ENCODE data around the gene DTNBP1. TPM values are rescaled to one million over a fixed set of nuclear protein-coding genes. Genes with fewer than 3 reads are reported as not detected.
A peak's percentile ranks its signal among the peaks of the same experiment; 100 is the strongest.

Gene DTNBP1, protein sequence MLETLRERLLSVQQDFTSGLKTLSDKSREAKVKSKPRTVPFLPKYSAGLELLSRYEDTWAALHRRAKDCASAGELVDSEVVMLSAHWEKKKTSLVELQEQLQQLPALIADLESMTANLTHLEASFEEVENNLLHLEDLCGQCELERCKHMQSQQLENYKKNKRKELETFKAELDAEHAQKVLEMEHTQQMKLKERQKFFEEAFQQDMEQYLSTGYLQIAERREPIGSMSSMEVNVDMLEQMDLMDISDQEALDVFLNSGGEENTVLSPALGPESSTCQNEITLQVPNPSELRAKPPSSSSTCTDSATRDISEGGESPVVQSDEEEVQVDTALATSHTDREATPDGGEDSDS
- 10 to 100 TPM; 15.8 to 22.3 TPM for total RNA-seq
- long read RNA-seq, donor 1, transcript DTNBP1-202 (10 exons, 1,403 nt) = major isoform, 7 of 16 reads
- long read RNA-seq, donor 1, partial matches to known transcripts = 2 of 16 reads
- long read RNA-seq, donor 1, other reads (novel, unspliced or antisense) = 6 of 16 reads
- long read RNA-seq, donor 2, transcript DTNBP1-202 (10 exons, 1,403 nt) = major isoform, 22 of 33 reads
- long read RNA-seq, donor 2, partial matches to known transcripts = 1 of 33 reads
- long read RNA-seq, donor 2, other reads (novel, unspliced or antisense) = 4 of 33 reads

DNA sequence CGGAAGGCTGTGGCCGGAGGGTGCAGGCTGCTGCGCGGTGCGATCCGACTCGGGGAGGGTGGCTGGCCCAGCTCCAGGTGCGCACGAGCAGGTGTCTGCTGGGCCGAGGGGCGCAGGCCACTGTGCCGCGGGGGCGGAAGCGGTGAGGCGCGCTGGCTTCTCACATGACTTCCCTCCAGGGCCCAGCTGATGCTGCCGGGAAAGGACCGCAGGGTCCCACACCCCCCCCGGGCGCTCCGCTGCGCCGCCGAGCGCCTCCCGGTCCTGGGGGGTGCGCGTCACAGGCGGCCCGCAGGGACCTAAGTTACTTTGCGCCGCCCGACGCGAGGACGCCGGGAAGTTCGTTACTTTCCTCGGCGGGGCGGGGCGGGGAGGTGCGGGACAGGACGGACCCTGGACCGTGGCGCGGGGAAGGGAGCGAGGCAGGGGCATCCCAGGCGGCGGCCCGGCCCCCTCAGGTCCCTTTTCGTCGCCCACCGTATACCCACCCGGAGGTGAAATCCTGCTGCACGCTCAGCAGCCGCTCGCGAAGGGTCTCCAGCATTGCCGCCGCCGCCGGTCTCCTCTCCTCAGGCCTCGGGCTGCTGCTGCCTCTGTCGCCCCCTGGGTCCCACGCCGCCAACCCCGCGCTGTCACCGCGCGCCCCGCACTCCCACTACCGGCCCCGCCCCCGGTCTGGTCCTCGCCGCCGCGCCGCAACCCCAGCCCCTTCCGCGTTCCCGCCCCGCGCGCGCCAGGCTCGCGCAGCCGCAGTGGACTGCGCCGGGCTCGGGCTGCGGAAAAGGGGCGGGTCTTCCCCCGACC, at the start of gene DTNBP1:
Gene DTNBP1 (minus strand): TSS at position 703 of the 804 bp plus-strand sequence. CDS start 159 bp downstream, at position 544.
- peak; percentile 94 for DNase-seq (ENCODE audit: low spot score)
- intact Hi-C loops (cut with DNase I) = no loop called here

DNA sequence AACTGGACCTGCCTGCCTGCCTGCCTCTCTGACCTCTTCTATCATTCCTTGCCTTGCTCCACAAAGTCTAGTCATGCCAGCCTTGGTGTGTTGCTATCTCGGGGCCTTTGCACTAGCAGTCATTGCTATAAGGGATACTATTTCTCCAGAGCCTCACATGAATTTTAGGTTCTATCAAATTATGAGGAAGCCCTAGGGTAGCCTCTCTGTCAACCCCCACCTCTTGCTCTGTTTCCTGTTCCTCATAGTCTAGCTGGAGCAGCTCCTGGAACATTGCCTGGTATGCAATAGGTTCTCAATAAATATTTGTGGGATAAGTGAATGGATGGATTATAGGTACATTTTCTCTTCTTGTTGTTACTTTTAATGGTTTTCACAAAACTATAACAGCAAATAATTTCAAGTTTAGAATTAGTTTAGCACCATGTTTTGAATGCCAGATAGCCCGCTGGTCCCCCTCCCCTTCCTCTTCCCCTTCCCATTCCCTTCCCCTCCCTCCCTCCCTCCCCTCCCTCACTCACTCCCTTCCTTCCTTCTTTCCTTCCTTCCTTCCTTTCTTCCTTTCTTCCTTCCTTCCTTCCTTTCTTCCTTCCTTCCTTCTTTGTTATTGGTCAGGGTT, 46.9 kb upstream of the DTNBP1 start:
- intact Hi-C loops (cut with DNase I) = no loop called here
- DNase-seq (ENCODE audit: low spot score) = no peak

DNA sequence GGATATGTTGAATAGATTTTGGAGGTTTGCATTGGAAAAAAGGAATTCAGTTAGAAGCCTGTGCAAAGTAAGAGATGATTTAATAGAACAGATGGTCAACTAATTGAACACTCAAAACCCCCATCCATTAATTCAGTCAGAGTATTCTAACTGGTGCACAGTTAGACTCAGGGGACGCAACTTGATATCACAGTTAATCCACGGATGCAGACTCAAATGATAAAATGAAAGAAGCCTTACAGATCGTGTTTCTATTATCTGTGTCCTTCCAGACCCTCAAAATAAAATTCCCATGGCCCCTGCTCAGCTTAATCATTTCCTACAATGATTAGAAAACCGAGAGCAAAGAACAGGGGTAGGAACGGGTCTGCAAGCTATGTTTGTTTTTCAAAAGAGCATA, 45.4 kb upstream of the DTNBP1 start:
- intact Hi-C loops (cut with DNase I) = no loop called here
- no peak for DNase-seq (ENCODE audit: low spot score)

DNA sequence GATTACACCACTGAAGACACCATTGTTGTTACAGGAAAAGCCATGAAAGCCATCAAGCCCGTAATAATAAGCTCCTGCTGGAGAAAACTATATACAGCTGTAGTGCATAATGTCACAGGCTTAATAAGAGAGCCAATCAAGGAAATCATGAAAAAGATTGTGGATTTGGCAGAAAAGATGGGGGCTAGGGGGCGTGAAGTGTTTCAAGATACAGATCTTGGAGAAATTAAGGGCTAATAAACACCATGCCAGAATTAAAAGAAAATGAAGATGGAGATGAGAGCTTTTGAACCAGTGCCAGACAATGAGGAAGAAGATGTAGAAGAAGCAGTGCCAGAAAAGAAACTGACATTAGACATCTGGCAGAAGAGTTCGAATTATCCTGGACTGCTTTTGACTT, 43.2 kb upstream of the DTNBP1 start:
- intact Hi-C loops (cut with DNase I) = no loop called here
- DNase-seq (ENCODE audit: low spot score) = no peak

DNA sequence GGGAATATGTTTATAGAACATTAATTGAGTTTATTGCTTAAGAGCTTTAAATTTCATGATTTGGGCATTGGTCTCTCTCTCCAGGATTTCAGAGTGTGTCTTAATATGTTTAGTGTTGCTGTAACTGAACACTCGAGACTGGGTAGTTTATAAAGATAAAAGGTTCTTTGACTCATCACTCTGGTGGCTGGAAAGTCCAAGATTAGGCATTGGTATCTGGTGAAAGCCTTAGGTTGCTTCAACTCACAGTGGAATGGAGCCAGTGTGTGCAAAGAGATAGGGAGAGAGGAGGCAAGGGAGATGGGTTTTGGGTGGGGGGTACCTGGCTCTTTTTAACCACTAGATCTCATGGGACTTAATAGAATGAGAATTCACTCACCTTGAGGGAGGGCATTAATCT, 35.6 kb upstream of the DTNBP1 start:
- intact Hi-C loops (cut with DNase I) = loop anchor here in 1 of 2 donors (10.0 kb wide), 1 partner anchor 486 kb away; no protein-coding TSS in a partner anchor
- DNase-seq (ENCODE audit: low spot score) = no peak

DNA sequence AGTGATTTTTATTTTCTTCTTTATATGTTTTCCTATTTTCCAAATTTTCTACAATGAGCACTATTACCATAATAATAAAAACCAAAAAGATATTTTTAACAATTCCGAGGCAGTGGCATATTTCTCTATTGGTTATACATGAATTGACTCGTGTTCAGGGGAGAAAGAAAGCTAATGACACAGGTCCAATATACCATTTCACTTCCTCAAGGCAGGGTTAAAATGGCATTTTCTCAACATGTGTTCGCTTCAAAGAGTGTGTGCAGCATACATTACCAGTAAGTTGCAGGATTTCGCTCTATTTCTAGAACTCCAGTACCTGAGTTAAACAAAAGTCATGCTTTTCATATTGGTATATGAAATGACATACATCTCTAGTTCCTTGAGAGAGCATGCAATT, 35.1 kb upstream of the DTNBP1 start:
- intact Hi-C loops (cut with DNase I) = loop anchor here in 1 of 2 donors (10.0 kb wide), 1 partner anchor 487 kb away; no protein-coding TSS in a partner anchor
- DNase-seq (ENCODE audit: low spot score) = no peak

DNA sequence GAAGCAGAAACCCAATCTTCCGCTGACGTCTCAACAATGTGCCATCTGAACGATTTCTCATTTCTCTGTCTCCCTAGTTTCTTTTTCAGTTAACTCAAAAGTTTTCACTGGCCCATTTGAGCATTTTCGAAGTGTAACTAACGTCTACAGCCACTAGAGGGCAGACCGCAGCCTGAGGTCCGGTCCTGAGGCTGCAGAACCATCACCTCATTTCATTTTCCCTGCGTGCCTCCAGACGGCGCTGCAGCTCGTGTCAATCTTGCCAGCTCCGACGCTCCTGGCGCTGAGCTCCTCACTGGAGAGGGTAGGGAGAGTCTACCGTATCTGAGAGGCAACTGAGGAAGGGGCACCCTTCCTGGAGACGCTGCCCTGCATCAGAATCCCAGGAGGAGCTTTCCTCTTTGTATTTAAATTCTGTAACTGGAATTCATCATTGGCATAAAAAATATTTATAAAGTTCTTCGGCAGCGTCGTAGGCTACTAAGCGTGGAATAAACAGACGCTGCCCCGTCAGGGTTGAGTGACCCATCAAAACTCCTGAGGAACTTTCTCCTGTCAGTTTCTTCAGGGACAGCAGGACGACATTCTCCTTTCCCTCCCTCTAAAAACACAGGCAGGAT, 28.5 kb upstream of the DTNBP1 start:
- peak; percentile 94 for DNase-seq (ENCODE audit: low spot score)
- intact Hi-C loops (cut with DNase I) = loop anchor here (5.0 to 10.0 kb wide), 4 partner anchors 441 to 516 kb away; no protein-coding TSS in a partner anchor

DNA sequence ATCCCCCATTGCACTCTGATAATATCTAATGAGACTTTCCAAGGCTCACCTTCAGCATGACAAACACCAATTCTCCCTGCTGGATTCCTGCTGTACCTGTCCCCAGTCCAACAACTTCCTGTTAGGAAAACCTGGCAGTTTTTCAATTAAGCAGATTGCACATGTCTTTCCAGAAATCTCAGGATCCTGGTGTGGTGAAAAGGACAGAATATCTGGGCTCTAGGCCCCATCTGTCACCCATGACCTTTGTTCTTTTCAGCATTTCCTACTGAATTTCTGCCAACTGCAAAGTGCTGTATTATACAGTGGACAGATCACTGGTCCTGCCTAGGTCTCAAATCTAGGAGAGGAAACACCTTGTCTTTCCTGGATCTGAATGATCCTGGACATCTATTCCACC, 27.7 kb upstream of the DTNBP1 start:
- no peak for DNase-seq (ENCODE audit: low spot score)
- intact Hi-C loops (cut with DNase I) = loop anchor here (5.0 to 10.0 kb wide), 4 partner anchors 442 to 517 kb away; no protein-coding TSS in a partner anchor

DNA sequence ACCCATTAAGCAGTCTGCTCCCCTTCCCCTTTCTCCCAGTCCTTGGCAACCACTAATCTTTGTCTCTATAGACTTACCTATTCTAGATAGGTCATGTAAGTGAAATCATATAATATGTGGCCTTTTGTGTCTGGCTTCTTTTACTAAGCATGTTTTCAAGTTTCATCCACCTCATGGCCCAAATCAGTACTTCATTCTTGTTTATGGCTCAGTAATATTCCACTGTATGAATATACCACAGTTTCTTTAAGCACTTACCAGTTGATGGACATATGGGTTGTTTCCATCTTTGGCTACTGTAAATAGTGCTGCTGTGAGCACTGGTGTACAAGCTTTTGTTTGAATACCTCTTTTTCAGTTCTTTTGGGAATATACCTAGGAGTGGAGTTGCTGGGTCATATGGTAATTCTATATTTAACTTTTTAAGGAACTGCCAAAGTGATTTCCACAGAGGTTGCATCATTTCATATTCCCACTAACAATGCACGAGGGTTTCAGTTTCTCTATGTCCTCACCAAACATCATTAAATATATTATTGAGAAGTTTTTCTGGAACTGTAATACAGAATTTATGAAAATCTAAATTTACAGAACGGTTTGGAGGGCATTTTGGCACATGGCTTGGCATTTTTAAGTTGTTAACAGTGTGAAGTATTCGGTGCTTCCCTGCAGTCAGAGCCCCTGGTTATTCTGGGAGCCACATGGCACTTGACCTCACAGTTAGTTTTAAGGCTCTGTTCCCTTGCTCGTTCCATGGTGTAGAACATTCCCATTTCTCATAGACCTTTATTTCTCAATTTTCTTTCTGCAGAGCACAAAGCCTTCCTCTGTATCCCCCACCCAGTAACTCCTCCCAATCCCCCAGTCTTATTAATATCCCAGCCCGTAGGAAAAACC, 27.0 kb upstream of the DTNBP1 start:
- intact Hi-C loops (cut with DNase I) = loop anchor here (5.0 to 10.0 kb wide), 4 partner anchors 442 to 517 kb away; no protein-coding TSS in a partner anchor
- DNase-seq (ENCODE audit: low spot score) = no peak

DNA sequence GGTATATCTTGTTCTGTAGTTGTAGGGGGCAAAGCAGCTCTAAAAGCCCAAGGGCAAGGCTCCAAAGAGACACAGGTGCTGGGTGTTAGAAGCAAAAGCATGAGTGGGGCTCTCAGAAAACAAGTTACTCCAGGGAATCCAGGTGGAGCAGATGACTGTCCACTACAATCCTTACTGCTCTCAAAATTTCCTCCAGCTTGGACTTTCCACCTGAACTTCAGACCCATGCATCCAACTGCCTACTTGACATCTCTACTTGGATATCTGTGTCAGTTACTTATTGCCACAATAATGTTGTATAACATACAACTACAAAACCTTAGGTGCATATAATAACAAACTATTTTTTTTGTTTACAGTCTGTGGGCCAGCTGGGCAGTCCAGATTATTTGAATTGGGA, 22.8 kb upstream of the DTNBP1 start:
- DNase-seq (ENCODE audit: low spot score) = no peak
- intact Hi-C loops (cut with DNase I) = no loop called here

DNA sequence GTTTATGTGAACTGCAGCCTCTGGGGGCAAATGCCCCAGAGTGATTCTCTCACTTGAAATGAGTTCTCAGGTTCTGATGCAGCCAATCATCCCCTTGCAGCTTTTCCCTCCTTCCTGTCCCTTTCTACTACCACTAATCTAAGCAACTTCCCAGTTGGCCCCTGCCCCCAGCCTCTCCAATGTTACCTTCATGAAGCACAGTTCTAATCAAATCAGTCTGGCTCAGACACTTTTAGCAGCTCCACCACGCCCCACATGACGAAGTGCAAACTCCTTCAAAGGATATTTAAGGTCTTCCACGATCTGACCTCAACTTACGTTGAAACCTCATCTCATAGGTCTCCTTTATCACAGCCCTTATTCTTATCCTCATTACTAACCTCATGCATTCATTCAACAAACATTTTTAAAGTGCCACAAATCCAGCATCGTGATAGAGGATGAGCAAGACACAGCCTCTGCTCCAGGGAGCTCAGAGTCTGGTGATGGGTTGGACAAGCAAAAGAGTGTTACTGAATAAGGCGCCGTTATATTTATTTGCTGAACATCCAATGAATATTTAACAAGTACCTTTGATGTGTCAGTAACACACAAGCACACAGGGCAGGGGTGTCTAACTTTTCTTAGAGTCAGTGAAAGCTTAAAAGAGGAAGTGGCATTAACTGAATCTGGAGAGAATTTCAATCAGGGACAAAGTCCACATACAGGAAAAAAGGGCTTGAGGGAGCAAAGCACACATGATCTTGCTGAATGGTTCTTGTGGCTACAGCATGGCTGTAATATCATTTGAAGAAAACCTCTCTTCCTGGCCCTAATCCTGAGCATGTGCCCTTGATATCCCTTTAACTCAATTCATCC, 20.4 kb upstream of the DTNBP1 start:
- DNase-seq (ENCODE audit: low spot score) = no peak
- intact Hi-C loops (cut with DNase I) = no loop called here

DNA sequence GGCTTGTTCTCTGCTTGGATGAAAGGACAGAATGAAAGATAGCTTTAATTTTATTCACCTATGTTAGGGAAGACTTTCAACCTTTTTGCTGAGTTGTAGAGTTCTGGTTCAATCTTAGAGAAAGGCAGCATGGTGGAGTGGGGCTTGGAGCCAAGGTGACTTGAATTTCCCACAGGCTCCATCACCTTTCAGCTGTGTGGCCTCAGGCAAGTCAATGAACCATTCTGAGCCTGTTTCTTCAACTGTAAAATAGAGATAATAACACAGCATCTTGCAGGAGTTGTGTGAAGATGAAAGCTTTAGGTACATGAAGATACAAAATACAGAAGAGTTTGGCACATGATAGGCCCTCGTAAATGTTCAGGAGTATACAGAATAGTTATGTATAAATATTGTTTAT, 19.1 kb upstream of the DTNBP1 start:
- no peak for DNase-seq (ENCODE audit: low spot score)
- intact Hi-C loops (cut with DNase I) = no loop called here

DNA sequence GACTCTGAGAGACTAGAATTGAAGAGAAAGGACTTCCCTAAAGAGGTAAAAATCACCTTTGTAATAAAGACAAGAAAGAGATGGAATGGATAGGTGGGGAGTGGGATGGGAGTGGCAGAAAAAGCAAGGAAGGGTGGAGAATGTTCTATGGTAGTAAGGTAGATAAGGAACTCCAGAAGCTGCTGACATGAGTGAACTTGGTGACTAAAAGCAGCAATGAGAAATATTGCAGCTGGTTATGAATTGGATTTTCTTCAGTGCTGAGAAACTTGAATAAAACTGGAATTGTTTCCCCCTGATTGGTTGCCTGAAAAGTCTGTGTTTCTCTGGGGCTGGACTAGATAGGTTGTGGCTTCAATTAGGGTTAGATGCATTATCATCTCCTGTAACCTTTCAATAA, 15.7 kb upstream of the DTNBP1 start:
- DNase-seq (ENCODE audit: low spot score) = no peak

DNA sequence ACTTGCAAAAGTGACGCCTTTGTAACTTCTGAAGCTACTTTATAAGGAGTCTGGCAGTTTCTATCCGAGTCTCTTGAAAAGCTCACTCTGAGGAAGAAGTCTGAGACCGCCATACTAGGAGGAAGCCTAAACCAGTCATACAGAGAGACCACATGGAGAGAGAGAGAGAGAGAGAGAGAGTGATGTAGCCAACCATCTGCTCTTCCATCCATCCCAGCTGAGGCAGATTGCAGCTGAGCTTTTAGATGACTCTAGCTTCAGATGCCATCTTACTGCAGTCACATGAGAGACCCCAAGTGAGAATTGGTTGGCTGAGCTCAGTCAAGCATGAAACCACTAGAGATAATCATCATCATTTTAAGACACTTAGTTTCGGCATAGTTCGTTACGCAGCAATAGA, 15.0 kb upstream of the DTNBP1 start:
- DNase-seq (ENCODE audit: low spot score) = no peak
- intact Hi-C loops (cut with DNase I) = no loop called here

More for the DNA sequence above, 15.7 kb upstream of the DTNBP1 start:
- intact Hi-C loops (cut with DNase I) = no loop called here

DNA sequence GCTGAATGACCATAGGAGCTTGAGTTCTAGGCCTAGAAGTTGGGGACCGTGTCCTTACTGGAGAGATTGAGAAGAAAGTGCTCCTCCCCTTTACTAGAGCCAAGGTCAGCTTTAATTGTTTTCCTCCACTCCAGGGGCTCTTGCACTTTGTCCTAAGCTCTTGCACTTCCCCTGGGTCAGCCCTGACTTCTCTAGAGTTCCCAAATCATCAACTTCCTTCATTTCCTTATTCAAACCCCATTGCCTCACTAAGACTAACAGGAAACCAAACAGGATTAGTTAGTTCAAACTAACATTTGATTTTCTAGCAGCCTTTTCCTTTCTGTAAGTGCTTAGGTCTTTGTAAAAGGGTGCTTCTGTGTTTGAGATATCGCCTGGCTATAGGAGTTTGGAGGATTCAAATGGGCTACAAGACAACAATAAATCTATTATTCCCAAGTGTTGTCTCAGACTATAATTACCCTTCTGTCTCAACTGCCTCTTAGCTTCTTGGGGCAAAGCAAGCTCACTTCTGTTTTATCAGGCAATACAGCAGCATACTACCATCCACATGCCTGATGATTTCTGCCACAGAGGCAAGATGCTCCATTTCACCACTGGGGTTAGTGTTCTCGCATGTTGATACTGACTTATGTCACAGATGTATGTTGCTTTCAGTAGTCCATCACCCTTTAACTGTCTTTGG, 12.8 kb upstream of the DTNBP1 start:
- no peak for DNase-seq (ENCODE audit: low spot score)
- intact Hi-C loops (cut with DNase I) = no loop called here

DNA sequence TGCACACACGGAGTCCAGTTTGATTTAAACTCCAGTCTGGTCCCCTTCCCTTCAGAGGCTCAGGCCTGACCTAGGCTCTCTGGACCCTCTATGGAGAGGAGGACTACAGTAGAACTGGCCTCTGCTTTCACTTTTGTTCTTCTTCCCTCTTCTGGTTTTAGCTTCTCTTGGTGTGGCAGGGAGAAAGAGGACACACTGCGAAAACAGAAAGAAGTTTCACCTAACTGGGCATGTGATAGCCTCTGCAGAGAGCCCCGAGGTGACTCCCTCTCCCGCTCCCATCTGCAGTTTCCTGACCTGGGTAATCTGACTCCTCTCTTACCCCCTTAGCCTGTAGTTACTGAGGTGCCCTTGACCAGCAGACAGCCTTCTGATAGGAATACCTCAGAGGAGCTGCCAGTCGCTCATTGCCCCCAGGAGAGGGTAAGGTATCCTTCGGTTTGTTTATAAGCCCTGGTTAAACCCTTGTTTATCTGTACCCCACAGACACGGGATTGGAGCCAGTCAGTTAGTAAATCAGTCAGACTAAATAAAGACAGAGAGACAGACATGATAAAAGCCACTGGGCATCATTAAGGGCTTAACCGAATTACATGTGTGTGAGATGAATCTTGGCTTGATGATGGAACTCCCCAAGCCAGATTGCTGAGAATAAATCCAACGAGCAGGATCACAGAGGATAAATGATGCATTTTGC, 12.0 kb upstream of the DTNBP1 start:
- intact Hi-C loops (cut with DNase I) = no loop called here
- no peak for DNase-seq (ENCODE audit: low spot score)

All from posterior vena cava (tissue), 2 donors.